Stimulated activated CD4-positive, alpha-beta T cell treated with anti-CD3 and anti-CD28 coated beads, Interleukin-12 subunit alpha, Interleukin-12 subunit beta, amount 100 ng/mL, for 4 hours (primary cell): ENCODE data around the gene CARD19.

Source experiments
- DNase-seq: peaks from one replicate; pipeline ENCODE4 v3.0.0-alpha.2; 2020

The CARD19 gene

DNA sequence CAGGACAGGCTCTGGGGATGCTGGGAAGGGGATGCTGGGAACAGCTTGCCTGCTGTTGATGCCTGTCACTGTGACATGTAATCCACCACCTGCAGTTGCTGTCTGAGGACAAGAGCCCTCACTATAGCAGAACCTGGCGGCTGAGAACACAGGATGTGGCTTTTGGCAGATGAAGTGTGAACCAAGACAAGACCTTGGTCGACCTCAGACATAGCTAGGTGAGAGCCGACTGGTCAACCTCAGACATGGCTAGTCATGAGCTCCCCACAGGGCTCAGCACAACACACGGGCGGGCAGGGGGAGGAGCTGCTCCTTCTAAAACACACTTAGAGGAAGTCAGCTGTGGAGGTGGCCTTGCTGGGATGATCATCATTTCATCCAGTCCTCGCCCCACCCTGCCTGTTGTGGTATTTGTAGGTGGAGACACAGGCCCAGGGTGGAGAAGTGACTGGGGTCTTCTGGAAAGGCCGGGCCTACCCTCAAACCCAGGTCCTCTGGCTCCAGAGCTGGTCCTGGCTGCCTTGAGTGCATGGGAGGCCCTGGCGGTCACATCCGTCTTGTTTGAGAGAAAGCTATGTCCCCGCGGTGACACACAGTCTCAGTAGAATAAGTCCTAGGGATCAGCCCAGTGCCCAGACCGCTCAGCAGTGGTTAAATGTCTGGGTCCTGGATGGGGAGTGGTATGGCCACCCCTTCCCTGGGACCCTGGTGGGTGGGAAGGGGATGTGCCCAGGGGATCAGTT, 31.5 kb upstream of the CARD19 start:
- DNase-seq = peak; percentile 69

DNA sequence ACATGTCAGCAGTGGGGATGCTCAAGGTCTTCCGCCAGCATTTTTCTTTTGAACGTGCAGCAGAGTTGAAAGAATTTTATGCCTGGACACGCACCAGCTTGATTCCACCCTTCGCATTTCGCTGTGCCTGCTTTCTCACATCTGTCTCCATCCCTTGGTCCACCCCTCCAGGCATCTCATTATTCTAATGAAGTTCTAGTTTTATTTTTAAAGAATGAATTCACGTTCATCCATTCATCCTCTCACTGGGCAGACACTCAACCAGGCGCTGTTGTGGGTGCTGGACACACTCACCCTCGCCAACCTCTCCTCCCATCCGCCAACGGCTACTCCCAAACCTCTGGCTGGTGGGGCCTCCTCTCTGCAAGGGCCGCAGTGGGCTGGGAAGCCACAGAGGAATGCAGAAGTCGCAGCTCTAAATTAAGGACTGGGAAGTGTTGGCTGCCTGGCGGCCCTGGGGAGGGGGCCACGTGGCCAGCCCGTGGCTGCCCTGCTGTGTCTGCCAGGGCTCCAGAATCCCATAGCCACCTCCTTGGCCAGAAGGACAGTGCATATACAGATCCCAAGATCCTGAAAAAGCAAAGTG, 30.8 kb upstream of the CARD19 start:
- DNase-seq = no peak

- no peak for DNase-seq
Measured at GRCh38 chr9:93066978-93067603, 28.9 kb upstream of the CARD19 start.

- DNase-seq = no peak
Measured at GRCh38 chr9:93068956-93069355, 27.1 kb upstream of the CARD19 start.

GRCh38 chr9:93071464-93071863, 24.6 kb upstream of the CARD19 start:
- no peak for DNase-seq

- no peak for DNase-seq
Measured at GRCh38 chr9:93072383-93072795, 23.6 kb upstream of the CARD19 start.

DNA sequence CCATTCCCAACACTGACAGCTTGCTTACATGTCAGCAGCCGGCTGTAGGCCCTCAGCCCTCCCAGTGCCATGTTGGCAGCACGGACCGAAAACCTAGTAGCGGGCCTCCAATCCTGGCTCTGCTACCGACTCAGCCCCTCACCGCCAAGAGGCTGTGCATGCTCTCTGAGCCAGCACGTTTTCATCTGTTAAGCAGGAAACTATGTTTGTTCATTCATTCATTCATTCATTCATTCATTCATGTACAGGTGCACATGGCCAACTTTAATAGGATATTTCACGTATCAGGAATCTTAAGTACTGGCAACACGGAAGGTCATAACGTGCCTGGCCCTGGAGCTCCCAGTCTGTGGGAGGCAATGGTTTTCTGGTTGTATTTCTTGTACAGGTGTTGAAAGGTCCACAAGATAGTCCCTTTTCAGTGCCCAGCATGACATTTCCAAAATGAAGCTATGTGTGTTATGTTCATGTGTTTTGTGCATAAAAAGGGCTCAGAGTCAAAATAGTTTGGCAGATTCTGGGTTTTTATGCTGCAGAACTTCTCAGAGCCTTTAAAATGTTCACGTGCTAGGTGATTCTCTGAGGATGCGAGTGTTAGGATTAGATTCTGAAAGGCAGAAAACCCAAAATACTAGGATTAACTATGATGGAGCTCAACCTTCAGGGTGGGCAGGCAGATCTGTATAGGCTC, 19.8 kb upstream of the CARD19 start:
- no peak for DNase-seq

GRCh38 chr9:93076792-93077128, 19.3 kb upstream of the CARD19 start:
- DNase-seq = no peak

DNA sequence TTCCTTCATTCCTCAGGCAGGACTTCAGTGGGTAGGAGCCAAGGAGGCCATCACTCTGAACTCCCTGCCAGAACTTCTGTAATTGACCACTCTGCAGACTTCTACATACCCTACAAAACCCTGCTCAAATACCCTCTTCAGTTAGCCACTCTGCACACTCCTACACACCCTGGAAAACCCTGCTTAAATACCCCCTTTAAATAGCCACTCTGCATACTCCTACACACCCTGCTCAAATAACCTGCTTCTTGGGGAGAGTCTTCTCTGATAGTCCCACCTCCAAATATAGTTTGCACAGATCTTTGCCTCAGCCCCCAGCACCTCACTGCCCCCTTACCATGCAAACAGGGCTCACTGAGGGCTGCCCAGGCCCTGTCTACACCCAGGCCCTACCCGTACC, 18.6 kb upstream of the CARD19 start:
- DNase-seq = no peak

GRCh38 chr9:93077811-93078210, 18.2 kb upstream of the CARD19 start:
- no peak for DNase-seq

DNA sequence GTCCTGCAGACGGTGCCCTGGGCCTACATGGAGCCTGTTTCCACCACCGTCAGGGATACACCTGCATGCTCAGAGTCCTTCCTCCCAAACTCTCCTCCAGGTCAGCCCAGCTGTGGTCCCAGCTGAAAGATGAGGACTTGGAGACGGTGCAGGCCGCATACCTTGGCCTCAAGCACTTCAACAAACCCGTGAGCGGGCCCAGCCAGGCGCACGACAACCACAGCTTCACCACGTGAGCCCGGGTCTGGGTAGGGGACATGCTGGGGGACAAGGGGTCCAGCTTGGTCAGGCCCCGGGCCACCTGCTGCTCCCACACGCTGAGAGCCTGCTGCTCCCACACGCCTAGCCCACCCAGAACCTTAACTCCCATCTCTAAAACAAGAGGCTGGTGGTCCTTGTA, 16.6 kb upstream of the CARD19 start:
- no peak for DNase-seq

- no peak for DNase-seq
Measured at GRCh38 chr9:93080406-93080805, 15.6 kb upstream of the CARD19 start.

GRCh38 chr9:93081081-93081529, 14.9 kb upstream of the CARD19 start:
- DNase-seq = no peak

GRCh38 chr9:93081931-93082330, 14.1 kb upstream of the CARD19 start:
- no peak for DNase-seq

GRCh38 chr9:93082841-93083411, 13.1 kb upstream of the CARD19 start:
- DNase-seq = no peak

DNA sequence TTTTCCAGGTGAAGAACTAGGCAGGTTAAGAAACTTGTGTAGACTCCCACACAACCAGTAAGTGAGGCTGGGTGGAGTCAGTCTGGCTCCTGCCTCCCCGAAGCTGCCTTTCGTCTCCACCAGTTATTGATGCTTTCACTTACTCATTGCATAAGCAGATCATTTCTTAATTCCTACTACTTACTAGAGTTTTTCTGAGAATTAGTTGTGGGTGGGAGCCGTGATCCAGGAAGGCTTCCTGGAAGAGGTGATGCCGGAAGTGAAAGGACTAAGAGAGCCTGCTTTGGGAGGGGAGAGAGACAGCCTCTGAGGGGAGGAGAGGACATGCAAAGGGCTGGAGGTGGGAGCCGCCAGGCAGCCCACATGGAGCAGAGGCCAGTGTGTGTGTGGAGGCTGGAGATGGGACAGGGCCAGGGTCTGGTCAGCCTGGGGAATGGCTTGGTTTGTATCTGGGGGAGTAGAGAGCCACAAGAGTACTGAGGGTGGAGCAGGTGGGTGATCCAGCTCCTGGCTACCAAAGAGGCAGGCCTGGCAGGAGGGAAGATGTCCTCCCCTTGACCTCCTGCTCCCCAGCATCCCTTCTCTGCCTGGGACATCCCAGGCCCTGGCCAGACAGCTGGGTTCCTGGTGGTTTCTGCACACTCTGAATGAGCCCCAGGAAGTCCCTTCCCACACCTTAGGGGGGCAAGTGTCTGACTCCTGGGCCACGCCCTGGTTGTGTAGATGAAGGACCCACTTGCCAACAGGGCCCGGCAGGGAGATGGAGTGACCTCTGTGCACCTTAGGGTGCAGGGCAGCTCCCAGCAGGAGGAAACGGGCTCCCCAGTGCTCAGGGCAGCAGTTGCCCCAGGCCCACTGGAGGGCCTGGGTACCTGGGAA, 12.2 kb upstream of the CARD19 start:
- DNase-seq = no peak

DNA sequence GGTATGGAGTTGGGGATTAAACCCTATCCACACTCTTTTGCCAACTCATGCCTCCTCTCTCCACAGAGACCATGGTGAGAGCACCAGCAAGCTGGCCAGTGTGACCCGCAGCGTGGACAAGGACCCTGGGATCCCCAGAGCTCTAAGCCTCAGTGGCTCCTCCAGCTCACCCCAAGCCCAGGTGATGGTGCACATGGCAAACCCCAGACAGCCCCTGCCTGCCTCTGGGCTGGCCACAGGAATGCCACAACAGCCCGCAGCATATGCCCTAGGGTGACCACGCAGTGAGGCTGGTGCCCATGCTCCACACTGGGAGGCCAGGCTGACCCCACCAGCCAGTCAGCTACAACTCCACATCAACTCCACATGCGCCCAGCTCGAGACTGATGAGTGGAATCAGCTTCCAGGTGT, 11.5 kb upstream of the CARD19 start:
- no peak for DNase-seq

- DNase-seq = no peak
Measured at GRCh38 chr9:93085676-93086075, 10.3 kb upstream of the CARD19 start.

- DNase-seq = no peak
Measured at GRCh38 chr9:93086447-93087224, 9.4 kb upstream of the CARD19 start.

DNA sequence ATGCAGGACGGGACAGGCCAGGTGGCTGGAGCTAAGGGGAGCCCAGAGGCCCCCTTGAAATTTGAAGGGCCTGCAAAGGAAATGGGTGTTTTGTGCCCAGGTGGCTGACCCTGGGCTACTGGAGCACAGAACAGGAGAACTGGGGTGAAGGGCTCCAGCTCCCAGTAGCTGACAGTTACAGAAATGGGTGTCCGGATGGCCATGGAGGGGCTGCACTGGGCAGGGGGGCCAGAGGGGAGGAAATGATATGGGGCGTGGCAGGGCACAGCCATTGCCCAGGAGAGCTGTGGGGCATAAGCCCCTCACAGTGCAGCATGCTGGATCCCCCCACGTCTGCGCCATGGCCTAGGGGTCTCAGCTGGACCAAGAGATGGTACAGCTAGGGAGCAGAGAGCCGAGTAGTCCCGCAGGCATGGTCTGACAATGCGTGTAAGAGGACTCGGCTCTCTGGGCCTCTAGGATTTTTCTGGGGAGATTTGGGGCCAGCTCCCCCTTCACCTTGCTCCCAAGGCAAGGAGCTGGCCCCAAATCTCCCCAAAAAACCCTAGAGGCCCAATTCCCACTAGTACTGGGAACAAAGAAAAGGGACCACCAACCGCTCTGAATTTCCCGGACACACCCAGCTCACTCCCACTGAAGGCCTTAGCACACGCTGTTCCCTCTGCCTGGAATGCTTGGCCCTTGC, 7.9 kb upstream of the CARD19 start:
- DNase-seq = no peak

GRCh38 chr9:93088656-93089015, 7.4 kb upstream of the CARD19 start:
- no peak for DNase-seq
